Measurements from ENCODE around the gene ACE2. TPM values are rescaled to one million over a fixed set of nuclear protein-coding genes. Genes with fewer than 3 reads are reported as not detected.
A peak's percentile ranks its signal among the peaks of the same experiment; 100 is the strongest.

ACE2 gene
- total and polyA plus RNA-seq, 9 of the 15 experiments (the other 6 are each of a cell fraction or from before 2014, with no cell fraction given), result 0.03 to 0.09 (median 0.07) TPM; not detected in 6

DNA sequence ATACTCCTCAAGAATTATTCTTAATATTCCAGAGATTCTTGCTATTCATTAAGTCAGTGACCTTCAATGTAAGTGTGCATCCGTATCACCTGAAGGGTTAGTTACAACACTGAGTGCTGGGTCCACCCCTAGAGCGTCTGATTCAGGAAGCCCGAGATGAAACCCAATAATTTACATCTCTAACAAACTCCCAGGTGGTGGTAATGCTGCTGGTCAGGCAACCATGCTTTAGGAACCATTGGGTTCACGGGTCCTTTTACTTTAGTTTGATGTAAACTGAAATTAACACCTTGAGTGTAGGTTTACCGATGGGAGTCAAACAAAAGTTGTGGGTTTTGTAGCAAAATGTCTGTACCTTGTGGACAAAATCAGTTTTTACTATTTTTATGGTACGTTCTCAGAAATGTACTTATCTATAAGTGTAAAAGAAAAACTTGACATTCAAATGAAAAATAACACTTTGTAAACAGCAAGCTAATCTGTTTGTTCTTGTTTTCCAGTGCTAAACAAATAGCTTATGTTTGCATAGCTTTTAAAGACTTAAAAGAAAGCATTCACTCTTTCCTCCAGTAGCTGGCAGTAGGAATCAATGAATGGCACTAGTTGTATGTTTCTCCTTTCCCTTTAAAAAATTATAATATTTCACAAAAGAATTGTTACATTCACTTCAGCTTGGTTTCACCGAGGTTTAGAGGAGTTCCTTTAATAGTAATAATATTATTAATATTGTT is 32.7 kb downstream of the ACE2 start (continued):
- TF ChIP-seq ZBTB7A (IDR thresholded peaks at IDR 0.05; ENCODE audit: borderline replicate concordance, control insufficient read depth, low read depth, low read length), result no peak
- TF ChIP-seq, protein P1, sequence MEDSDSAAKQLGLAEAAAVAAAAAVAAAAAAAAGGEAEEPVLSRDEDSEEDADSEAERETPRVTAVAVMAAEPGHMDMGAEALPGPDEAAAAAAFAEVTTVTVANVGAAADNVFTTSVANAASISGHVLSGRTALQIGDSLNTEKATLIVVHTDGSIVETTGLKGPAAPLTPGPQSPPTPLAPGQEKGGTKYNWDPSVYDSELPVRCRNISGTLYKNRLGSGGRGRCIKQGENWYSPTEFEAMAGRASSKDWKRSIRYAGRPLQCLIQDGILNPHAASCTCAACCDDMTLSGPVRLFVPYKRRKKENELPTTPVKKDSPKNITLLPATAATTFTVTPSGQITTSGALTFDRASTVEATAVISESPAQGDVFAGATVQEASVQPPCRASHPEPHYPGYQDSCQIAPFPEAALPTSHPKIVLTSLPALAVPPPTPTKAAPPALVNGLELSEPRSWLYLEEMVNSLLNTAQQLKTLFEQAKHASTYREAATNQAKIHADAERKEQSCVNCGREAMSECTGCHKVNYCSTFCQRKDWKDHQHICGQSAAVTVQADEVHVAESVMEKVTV (CRISPR knock-in tag; IDR thresholded peaks at IDR 0.05), result peak; percentile 73
- TF ChIP-seq, protein P2, sequence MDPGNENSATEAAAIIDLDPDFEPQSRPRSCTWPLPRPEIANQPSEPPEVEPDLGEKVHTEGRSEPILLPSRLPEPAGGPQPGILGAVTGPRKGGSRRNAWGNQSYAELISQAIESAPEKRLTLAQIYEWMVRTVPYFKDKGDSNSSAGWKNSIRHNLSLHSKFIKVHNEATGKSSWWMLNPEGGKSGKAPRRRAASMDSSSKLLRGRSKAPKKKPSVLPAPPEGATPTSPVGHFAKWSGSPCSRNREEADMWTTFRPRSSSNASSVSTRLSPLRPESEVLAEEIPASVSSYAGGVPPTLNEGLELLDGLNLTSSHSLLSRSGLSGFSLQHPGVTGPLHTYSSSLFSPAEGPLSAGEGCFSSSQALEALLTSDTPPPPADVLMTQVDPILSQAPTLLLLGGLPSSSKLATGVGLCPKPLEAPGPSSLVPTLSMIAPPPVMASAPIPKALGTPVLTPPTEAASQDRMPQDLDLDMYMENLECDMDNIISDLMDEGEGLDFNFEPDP (CRISPR knock-in tag; IDR thresholded peaks at IDR 0.05), result no peak
- TF ChIP-seq, protein P3, sequence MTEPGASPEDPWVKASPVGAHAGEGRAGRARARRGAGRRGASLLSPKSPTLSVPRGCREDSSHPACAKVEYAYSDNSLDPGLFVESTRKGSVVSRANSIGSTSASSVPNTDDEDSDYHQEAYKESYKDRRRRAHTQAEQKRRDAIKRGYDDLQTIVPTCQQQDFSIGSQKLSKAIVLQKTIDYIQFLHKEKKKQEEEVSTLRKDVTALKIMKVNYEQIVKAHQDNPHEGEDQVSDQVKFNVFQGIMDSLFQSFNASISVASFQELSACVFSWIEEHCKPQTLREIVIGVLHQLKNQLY (CRISPR knock-in tag; conservative IDR thresholded peaks at IDR 0.05), result no peak
- no peak for TF ChIP-seq ZNF551 (CRISPR knock-in tag; IDR thresholded peaks at IDR 0.05)
- no peak for TF ChIP-seq ZBTB8A (IDR thresholded peaks at IDR 0.05; ENCODE audit: partially characterized antibody)
- TF ChIP-seq REST (IDR thresholded peaks at IDR 0.05; ENCODE audit: borderline replicate concordance), result peak; percentile 62
- no peak for TF ChIP-seq REST (CRISPR knock-in tag; IDR thresholded peaks at IDR 0.05; ENCODE audit: low read depth)
- no peak for TF ChIP-seq HIVEP1 (CRISPR knock-in tag; IDR thresholded peaks at IDR 0.05)
- no peak for TF ChIP-seq BRD4 (IDR thresholded peaks at IDR 0.05)
- no peak for TF ChIP-seq L3MBTL2 (IDR thresholded peaks at IDR 0.05)
